Endothelial cell of umbilical vein (primary cell): ENCODE measurements around the gene AKT2. TPM values are rescaled to one million over a fixed set of nuclear protein-coding genes. Genes with fewer than 3 reads are reported as not detected.

Experiments used
- BruUV-seq: library from RNA; stranded (reverse); fragments of 400-500 nt; replicated peaks from 2 replicates; lab custom pipeline; 2021; lab: Mats Ljungman, UMichigan
- CTCF ChIA-PET: fragments of 300-600, 350-600 bp; sonication (Branson Sonifier 250); formaldehyde crosslinking; loops from one replicate; lab custom pipeline; 2021; ENCODE audit warnings: antibody characterized with exemption, inconsistent platforms; lab: Charles Lee
- POLR2A ChIA-PET: fragments of 300-600, 350-600 bp; sonication (Branson Sonifier 250); formaldehyde crosslinking; loops from one replicate; lab custom pipeline; 2021; ENCODE audit warnings: antibody characterized with exemption, inconsistent platforms; lab: Charles Lee
- DNase-seq: peaks from one replicate; pipeline ENCODE4 v3.0.0-alpha.2; 2011; ENCODE audit warnings: low read depth, low spot score
- FAIRE-seq: peaks from 2 replicates; lab custom pipeline; 2011; peaks lifted over from hg19 to GRCh38; lab: Jason Lieb, UNC
- H2AFZ ChIP-seq: 2 replicates; pipeline ENCODE4 v1.6.0; 2012; ENCODE audit warnings: low read depth, low read length, control low read depth, inconsistent platforms
- H3K27ac ChIP-seq: 2 replicates; pipeline ENCODE4 v1.5.1; 2011; ENCODE audit warnings: low read depth, mild to moderate bottlenecking, control low read depth, low read length, moderate library complexity; ENCODE audit not compliant: insufficient read depth
- H3K27me3 ChIP-seq, 2 experiments: 2 replicates each; pipeline versions ENCODE4 v1.6.0 to v1.6.1; 2011; ENCODE audit warnings: low read length in 2 of 2, mixed read lengths in 1 of 2; ENCODE audit not compliant: control insufficient read depth in 2 of 2, insufficient read depth in 2 of 2
- H3K36me3 ChIP-seq, 2 experiments: 2 replicates in 1 of 2; 3 replicates in 1 of 2; pipeline ENCODE4 v1.5.1; 2011; ENCODE audit warnings: low read length in 2 of 2, mild to moderate bottlenecking in 1 of 2, moderate library complexity in 1 of 2; ENCODE audit not compliant: control insufficient read depth in 2 of 2, insufficient read depth in 2 of 2; ENCODE audit errors: extremely low read depth in 1 of 2
- H3K4me1 ChIP-seq: 3 replicates; pipeline ENCODE4 v1.5.1; 2011; ENCODE audit warnings: mild to moderate bottlenecking, low read length; ENCODE audit not compliant: control insufficient read depth, insufficient read depth; ENCODE audit errors: extremely low read depth
- H3K4me2 ChIP-seq: 2 replicates; pipeline ENCODE4 v1.6.1; 2011; ENCODE audit warnings: low read length, control low read depth, mixed read lengths; ENCODE audit not compliant: insufficient read depth
- H3K4me3 ChIP-seq, 3 experiments: fragments of 200-600 bp in 1 of 3; sonication (generic), shearing (Covaris generic) in 1 of 3; replicated peaks in 1 of 3; 2 replicates each; pipeline ENCODE4 v1.5.1; 2011 to 2016; ENCODE audit warnings: control low read depth in 3 of 3, low read length in 3 of 3, mild to moderate bottlenecking in 2 of 3, inconsistent platforms in 1 of 3, low read depth in 1 of 3, moderate library complexity in 1 of 3; ENCODE audit not compliant: insufficient read depth in 1 of 3
- H3K79me2 ChIP-seq: 2 replicates; pipeline ENCODE4 v1.6.0; 2012; ENCODE audit warnings: low read length, inconsistent platforms; ENCODE audit not compliant: control insufficient read depth, insufficient read depth
- H3K9ac ChIP-seq: replicated peaks from 2 replicates; pipeline ENCODE3; 2011; ENCODE audit warnings: low read length, control low read depth; ENCODE audit not compliant: insufficient read depth; ENCODE audit errors: extremely low read depth
- H3K9me1 ChIP-seq: replicated peaks from 3 replicates; pipeline ENCODE4 v1.6.0; 2011; ENCODE audit warnings: mild to moderate bottlenecking, low read length; ENCODE audit not compliant: control insufficient read depth, insufficient read depth; ENCODE audit errors: extremely low read depth
- H3K9me3 ChIP-seq: replicated peaks from 2 replicates; pipeline ENCODE4 v1.5.1; 2012; ENCODE audit warnings: low read length, inconsistent platforms; ENCODE audit not compliant: control insufficient read depth, insufficient read depth
- H4K20me1 ChIP-seq: replicated peaks from 2 replicates; pipeline ENCODE3; 2011; ENCODE audit warnings: mild to moderate bottlenecking, low read length; ENCODE audit not compliant: control insufficient read depth, insufficient read depth; ENCODE audit errors: extremely low read depth
- CTCF ChIP-seq, 2 donors: IDR thresholded peaks; 1 replicate in 1 of 2; 2 replicates in 1 of 2; pipeline ENCODE4 v1.5.1; 2011; ENCODE audit warnings: low read length in 2 of 2, mild to moderate bottlenecking in 2 of 2, moderate library complexity in 2 of 2, control low read depth in 1 of 2, inconsistent platforms in 1 of 2, low read depth in 1 of 2; ENCODE audit not compliant: insufficient read depth in 1 of 2; ENCODE audit errors: extremely low read depth in 1 of 2
- EZH2 ChIP-seq: IDR thresholded peaks from 2 replicates; pipeline ENCODE4 v1.6.1; 2012; ENCODE audit warnings: borderline replicate concordance, low read depth, mild to moderate bottlenecking, moderate library complexity, low read length, inconsistent platforms; ENCODE audit not compliant: severe bottlenecking
- FOS ChIP-seq: IDR thresholded peaks from 2 replicates; pipeline ENCODE4 v1.6.1; 2011; ENCODE audit warnings: mild to moderate bottlenecking, low read length, moderate library complexity, borderline replicate concordance; ENCODE audit not compliant: insufficient read depth
- GATA2 ChIP-seq: IDR thresholded peaks from 2 replicates; pipeline ENCODE4 v1.7.0; 2011; ENCODE audit warnings: low read depth, mild to moderate bottlenecking, moderate library complexity, mixed read lengths, low read length; ENCODE audit not compliant: insufficient read length, insufficient read depth
- JUN ChIP-seq: IDR thresholded peaks from 2 replicates; pipeline ENCODE4 v1.6.1; 2011; ENCODE audit warnings: borderline replicate concordance, low read depth; ENCODE audit not compliant: insufficient read length, insufficient read depth
- MYC ChIP-seq: IDR thresholded peaks from one replicate; pipeline ENCODE4 v1.6.1; 2011; ENCODE audit warnings: mild to moderate bottlenecking, low read depth, low read length
- POLR2A ChIP-seq: IDR thresholded peaks from 2 replicates; pipeline ENCODE4 v1.6.1; 2012; ENCODE audit warnings: low read depth, mild to moderate bottlenecking, control low read depth, low read length
- POLR2AphosphoS5 ChIP-seq: IDR thresholded peaks from 2 replicates; pipeline ENCODE4 v1.6.1; 2012; ENCODE audit warnings: low read depth, mild to moderate bottlenecking, control low read depth, low read length, moderate library complexity; ENCODE audit not compliant: insufficient read depth
- dilution Hi-C: fragments of 300-500 bp; cut with MboI; formaldehyde crosslinking; loops from one replicate; pipeline ENCODE4 v1.15.0; 2019; ENCODE audit warnings: low sequenced_read_pairs; ENCODE audit not compliant: extremely low pct_ligation_motif_present
- intact Hi-C: fragments of 100-400 bp; cut with micrococcal nuclease; formaldehyde crosslinking; loops from one replicate; pipeline ENCODE4 v1.10.0; 2022
- polyA plus RNA-seq, 4 experiments: library from polyadenylated mRNA; depleted of rRNA in 3 of 4; stranded (reverse) in 3 of 4; unstranded in 1 of 4; fragments of >200 nt; gene quantifications; 2 replicates each; pipeline versions ENCODE4 v1.2.1 to v1.2.3, GENCODE V29; 2011 to 2012; ENCODE audit warnings: missing spikeins in 1 of 4
- total RNA-seq: library from RNA; stranded (reverse); gene quantifications from 2 replicates; pipeline ENCODE4 v1.2.3, GENCODE V29; 2021
- TF ChIP-seq, protein P1 (sequence below): IDR thresholded peaks from 2 replicates; pipeline ENCODE4 v1.6.1; 2011; ENCODE audit not compliant: insufficient read depth, insufficient read length

AKT2 gene
- total and polyA plus RNA-seq, 2 donors (not counting 3 experiments of a cell fraction or from before 2014, with no cell fraction given) = 65.2 to 69.8 TPM

GRCh38 chr19:40237791-40238190 is 47.4 kb downstream of the AKT2 start:
- Histone ChIP-seq H3K4me1 (peaks cover 20% of the 10 kb centered on the region), H3K79me2 (no peaks in the 10 kb centered on the region), H3K4me2 (no peak overlapping the region), H4K20me1 (no peaks in the 10 kb centered on the region), H3K9ac (no peak overlapping the region), H3K36me3 (peaks cover 4 to 39% of the 10 kb centered on the region in 2 experiments), H3K9me1 (no peaks in the 10 kb centered on the region), H3K4me3 (no peak overlapping the region), H3K27ac (no peak overlapping the region), H3K9me3 (no peaks in the 10 kb centered on the region), H2AFZ (no peak overlapping the region), H3K27me3 (no peaks in the 10 kb centered on the region)
- TF ChIP-seq, protein P1, sequence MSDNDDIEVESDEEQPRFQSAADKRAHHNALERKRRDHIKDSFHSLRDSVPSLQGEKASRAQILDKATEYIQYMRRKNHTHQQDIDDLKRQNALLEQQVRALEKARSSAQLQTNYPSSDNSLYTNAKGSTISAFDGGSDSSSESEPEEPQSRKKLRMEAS = no peak
- TF ChIP-seq FOS = no peak
- no peak for TF ChIP-seq CTCF (IDR thresholded peaks at IDR 0.05; ENCODE audit: extremely low read depth in 1 of 2, insufficient read depth in 1 of 2, low read depth in 1 of 2, low read length in 2 of 2)
- TF ChIP-seq JUN = no peak
- TF ChIP-seq MYC = no peak
- no peak for TF ChIP-seq EZH2
- TF ChIP-seq POLR2A = no peak
- no peak for TF ChIP-seq POLR2AphosphoS5
- no peak for TF ChIP-seq GATA2
- no peak for DNase-seq
- no peak for FAIRE-seq
- dilution Hi-C loops = no loop called here
- BruUV-seq = no TSS peak
- ChIA-PET POLR2A (no interaction called here), CTCF (no interaction called here)
- intact Hi-C loops = no loop called here
